ENCODE results near the gene OXSR1. TPM values are rescaled to one million over a fixed set of nuclear protein-coding genes. Genes with fewer than 3 reads are reported as not detected.
A peak's percentile ranks its signal among the peaks of the same experiment; 100 is the strongest.

Gene OXSR1
- total and polyA plus RNA-seq, 2 of the 13 experiments (the other 11 are each of a cell fraction or from before 2014, with no cell fraction given): 27.4 to 32.6 TPM

GRCh38 chr3:38165722-38166387 lies 518 bp downstream of the OXSR1 start (continued):
- TF ChIP-seq, protein P1, sequence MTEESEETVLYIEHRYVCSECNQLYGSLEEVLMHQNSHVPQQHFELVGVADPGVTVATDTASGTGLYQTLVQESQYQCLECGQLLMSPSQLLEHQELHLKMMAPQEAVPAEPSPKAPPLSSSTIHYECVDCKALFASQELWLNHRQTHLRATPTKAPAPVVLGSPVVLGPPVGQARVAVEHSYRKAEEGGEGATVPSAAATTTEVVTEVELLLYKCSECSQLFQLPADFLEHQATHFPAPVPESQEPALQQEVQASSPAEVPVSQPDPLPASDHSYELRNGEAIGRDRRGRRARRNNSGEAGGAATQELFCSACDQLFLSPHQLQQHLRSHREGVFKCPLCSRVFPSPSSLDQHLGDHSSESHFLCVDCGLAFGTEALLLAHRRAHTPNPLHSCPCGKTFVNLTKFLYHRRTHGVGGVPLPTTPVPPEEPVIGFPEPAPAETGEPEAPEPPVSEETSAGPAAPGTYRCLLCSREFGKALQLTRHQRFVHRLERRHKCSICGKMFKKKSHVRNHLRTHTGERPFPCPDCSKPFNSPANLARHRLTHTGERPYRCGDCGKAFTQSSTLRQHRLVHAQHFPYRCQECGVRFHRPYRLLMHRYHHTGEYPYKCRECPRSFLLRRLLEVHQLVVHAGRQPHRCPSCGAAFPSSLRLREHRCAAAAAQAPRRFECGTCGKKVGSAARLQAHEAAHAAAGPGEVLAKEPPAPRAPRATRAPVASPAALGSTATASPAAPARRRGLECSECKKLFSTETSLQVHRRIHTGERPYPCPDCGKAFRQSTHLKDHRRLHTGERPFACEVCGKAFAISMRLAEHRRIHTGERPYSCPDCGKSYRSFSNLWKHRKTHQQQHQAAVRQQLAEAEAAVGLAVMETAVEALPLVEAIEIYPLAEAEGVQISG (CRISPR knock-in tag; IDR thresholded peaks at IDR 0.05): 0 out of 2 replicates have a peak, but pooled peaks have one; percentile 46
- TF ChIP-seq ZNF563 (CRISPR knock-in tag; IDR thresholded peaks at IDR 0.05): 0 out of 2 replicates have a peak, but pooled peaks have one; percentile 12
- TF ChIP-seq, protein P2, sequence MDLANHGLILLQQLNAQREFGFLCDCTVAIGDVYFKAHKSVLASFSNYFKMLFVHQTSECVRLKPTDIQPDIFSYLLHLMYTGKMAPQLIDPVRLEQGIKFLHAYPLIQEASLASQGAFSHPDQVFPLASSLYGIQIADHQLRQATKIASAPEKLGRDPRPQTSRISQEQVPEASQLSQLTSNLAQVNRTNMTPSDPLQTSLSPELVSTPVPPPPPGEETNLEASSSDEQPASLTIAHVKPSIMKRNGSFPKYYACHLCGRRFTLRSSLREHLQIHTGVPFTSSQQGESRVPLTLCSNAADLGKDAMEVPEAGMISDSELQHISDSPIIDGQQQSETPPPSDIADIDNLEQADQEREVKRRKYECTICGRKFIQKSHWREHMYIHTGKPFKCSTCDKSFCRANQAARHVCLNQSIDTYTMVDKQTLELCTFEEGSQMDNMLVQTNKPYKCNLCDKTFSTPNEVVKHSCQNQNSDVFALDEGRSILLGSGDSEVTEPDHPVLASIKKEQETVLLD (CRISPR knock-in tag; IDR thresholded peaks at IDR 0.05; ENCODE audit: low read depth): peak; percentile 66; the same call in 1 of the 2 replicates
- TF ChIP-seq ZNF281 (CRISPR knock-in tag; IDR thresholded peaks at IDR 0.05; ENCODE audit: borderline replicate concordance): 0 out of 2 replicates have a peak, but pooled peaks have one; percentile 11
- TF ChIP-seq, protein P3, sequence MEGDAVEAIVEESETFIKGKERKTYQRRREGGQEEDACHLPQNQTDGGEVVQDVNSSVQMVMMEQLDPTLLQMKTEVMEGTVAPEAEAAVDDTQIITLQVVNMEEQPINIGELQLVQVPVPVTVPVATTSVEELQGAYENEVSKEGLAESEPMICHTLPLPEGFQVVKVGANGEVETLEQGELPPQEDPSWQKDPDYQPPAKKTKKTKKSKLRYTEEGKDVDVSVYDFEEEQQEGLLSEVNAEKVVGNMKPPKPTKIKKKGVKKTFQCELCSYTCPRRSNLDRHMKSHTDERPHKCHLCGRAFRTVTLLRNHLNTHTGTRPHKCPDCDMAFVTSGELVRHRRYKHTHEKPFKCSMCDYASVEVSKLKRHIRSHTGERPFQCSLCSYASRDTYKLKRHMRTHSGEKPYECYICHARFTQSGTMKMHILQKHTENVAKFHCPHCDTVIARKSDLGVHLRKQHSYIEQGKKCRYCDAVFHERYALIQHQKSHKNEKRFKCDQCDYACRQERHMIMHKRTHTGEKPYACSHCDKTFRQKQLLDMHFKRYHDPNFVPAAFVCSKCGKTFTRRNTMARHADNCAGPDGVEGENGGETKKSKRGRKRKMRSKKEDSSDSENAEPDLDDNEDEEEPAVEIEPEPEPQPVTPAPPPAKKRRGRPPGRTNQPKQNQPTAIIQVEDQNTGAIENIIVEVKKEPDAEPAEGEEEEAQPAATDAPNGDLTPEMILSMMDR (CRISPR knock-in tag; IDR thresholded peaks at IDR 0.05): peak; percentile 27; the same call in 1 of the 2 replicates
- TF ChIP-seq WIZ (CRISPR knock-in tag; IDR thresholded peaks at IDR 0.05): no peak
- TF ChIP-seq NR2C2 (CRISPR knock-in tag; IDR thresholded peaks at IDR 0.05; ENCODE audit: borderline replicate concordance): no peak; the same call in 1 of the 2 replicates
- TF ChIP-seq FOXM1 (CRISPR knock-in tag; IDR thresholded peaks at IDR 0.05): no peak
- TF ChIP-seq NFIC (IDR thresholded peaks at IDR 0.05; ENCODE audit: low read length): no peak
- peak; percentile 89 for TF ChIP-seq ZNF263 (CRISPR knock-in tag; IDR thresholded peaks at IDR 0.05)
- TF ChIP-seq KAT2B (IDR thresholded peaks at IDR 0.05; ENCODE audit: borderline replicate concordance, low read depth, low read length): no peak
- TF ChIP-seq, protein P4, sequence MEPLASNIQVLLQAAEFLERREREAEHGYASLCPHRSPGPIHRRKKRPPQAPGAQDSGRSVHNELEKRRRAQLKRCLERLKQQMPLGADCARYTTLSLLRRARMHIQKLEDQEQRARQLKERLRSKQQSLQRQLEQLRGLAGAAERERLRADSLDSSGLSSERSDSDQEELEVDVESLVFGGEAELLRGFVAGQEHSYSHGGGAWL (CRISPR knock-in tag; IDR thresholded peaks at IDR 0.05): 0 out of 2 replicates have a peak, but pooled peaks have one; percentile 4
- peak; percentile 57; the same call in 1 of the 2 replicates for TF ChIP-seq PHF20 (CRISPR knock-in tag; IDR thresholded peaks at IDR 0.05)
- TF ChIP-seq LCORL (IDR thresholded peaks at IDR 0.05): no peak
- TF ChIP-seq LCORL (CRISPR knock-in tag; IDR thresholded peaks at IDR 0.05): peak; percentile 12; the same call in 1 of the 2 replicates
- TF ChIP-seq FOXC1 (CRISPR knock-in tag; IDR thresholded peaks at IDR 0.05; ENCODE audit: borderline replicate concordance): peak; percentile 75; the same call in 1 of the 2 replicates
- TF ChIP-seq, protein P5, sequence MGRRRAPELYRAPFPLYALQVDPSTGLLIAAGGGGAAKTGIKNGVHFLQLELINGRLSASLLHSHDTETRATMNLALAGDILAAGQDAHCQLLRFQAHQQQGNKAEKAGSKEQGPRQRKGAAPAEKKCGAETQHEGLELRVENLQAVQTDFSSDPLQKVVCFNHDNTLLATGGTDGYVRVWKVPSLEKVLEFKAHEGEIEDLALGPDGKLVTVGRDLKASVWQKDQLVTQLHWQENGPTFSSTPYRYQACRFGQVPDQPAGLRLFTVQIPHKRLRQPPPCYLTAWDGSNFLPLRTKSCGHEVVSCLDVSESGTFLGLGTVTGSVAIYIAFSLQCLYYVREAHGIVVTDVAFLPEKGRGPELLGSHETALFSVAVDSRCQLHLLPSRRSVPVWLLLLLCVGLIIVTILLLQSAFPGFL (CRISPR knock-in tag; IDR thresholded peaks at IDR 0.05): no peak
- 0 out of 2 replicates have a peak, but pooled peaks have one; percentile 6 for TF ChIP-seq ARNTL (CRISPR knock-in tag; IDR thresholded peaks at IDR 0.05)
